HG02938 (cell line): ENCODE data around the gene SELP.

Source experiments
- ATAC-seq: cut with Tn5 transposase; IDR thresholded peaks from one replicate; pipeline ENCODE4 v1.9.1; 2021; ENCODE audit warnings: mild to moderate bottlenecking, moderate library complexity; ENCODE audit not compliant: unreplicated experiment

SELP gene

GRCh38 chr1:169577981-169578738 lies 51.8 kb downstream of the SELP start:
- ATAC-seq: no peak

- ATAC-seq: no peak
Measured at GRCh38 chr1:169576935-169577331, 53.0 kb downstream of the SELP start.

GRCh38 chr1:169576241-169576934 lies 53.5 kb downstream of the SELP start:
- no peak for ATAC-seq

GRCh38 chr1:169574336-169574735 lies 55.6 kb downstream of the SELP start:
- ATAC-seq: no peak

- no peak for ATAC-seq
Measured at GRCh38 chr1:169572187-169572586, 57.7 kb downstream of the SELP start.

- no peak for ATAC-seq
Measured at GRCh38 chr1:169571450-169571849, 58.5 kb downstream of the SELP start.

- no peak for ATAC-seq
Measured at GRCh38 chr1:169570172-169570574, 59.8 kb downstream of the SELP start.

GRCh38 chr1:169568497-169568896 lies 61.4 kb downstream of the SELP start:
- no peak for ATAC-seq

GRCh38 chr1:169565335-169566271 lies 64.3 kb downstream of the SELP start:
- no peak for ATAC-seq

- no peak for ATAC-seq
Measured at GRCh38 chr1:169563650-169564049, 66.3 kb downstream of the SELP start.

- no peak for ATAC-seq
Measured at GRCh38 chr1:169563019-169563615, 66.8 kb downstream of the SELP start.

- no peak for ATAC-seq
Measured at GRCh38 chr1:169561692-169562091, 68.2 kb downstream of the SELP start.

GRCh38 chr1:169557131-169557530 lies 72.8 kb downstream of the SELP start:
- ATAC-seq: no peak

- no peak for ATAC-seq
Measured at GRCh38 chr1:169550294-169550693, 79.6 kb downstream of the SELP start.

GRCh38 chr1:169548282-169548681 lies 81.6 kb downstream of the SELP start:
- no peak for ATAC-seq

- ATAC-seq: peak; percentile 58
Measured at GRCh38 chr1:169546087-169546995, 83.6 kb downstream of the SELP start.

- no peak for ATAC-seq
Measured at GRCh38 chr1:169545472-169545871, 84.5 kb downstream of the SELP start.

- no peak for ATAC-seq
Measured at GRCh38 chr1:169538998-169539871, 90.7 kb downstream of the SELP start.
